GM19438 (cell line): ENCODE results near the gene DUSP22.

Experiments used
- ATAC-seq: cut with Tn5 transposase; IDR thresholded peaks from one replicate; pipeline ENCODE4 v1.9.1; 2021; ENCODE audit warnings: low read depth; ENCODE audit not compliant: unreplicated experiment

Gene DUSP22

DNA sequence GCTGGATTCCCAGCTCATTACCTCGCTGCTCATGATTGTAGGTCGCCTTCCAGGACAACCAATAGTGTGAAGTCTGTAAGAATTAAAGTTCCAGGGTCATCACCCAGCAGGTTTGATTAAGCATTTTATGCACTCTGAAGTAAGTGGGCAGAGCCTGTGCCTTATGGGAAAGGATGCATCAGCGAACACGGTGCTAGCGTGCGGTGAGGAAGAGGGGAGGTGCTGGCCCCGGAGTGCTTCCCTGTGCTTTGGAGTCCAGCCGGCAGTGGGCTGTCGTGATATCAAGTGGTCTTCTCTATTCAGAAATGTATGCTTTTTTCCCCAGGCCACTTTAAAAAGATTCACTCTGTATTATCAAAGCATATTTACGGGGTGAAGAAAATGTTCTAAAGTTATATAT, 16.0 kb downstream of the DUSP22 start:
- no peak for ATAC-seq

DNA sequence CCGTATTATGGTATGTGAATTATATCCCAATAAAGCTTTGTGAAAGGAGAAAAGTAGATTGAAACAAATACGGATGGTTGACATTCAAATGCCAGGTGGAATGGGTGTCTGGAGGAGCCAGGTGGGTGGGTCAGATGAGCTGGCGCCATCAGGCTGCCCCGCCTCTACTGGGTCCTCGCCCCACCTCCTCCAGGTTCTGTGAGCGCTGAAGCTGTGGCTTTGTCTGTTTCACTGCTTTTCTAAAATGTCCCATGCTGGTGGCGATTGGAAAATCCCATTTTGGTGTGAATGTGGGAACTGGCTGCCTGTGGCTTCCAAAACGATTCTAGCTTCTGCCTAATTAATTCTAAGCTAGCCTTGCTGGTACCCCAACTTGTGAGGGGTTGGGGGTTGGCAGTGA, 16.5 kb downstream of the DUSP22 start:
- no peak for ATAC-seq

GRCh38 chr6:309947-310346, 17.7 kb downstream of the DUSP22 start:
- no peak for ATAC-seq

- no peak for ATAC-seq
Observed at GRCh38 chr6:310671-311070, 18.4 kb downstream of the DUSP22 start.

DNA sequence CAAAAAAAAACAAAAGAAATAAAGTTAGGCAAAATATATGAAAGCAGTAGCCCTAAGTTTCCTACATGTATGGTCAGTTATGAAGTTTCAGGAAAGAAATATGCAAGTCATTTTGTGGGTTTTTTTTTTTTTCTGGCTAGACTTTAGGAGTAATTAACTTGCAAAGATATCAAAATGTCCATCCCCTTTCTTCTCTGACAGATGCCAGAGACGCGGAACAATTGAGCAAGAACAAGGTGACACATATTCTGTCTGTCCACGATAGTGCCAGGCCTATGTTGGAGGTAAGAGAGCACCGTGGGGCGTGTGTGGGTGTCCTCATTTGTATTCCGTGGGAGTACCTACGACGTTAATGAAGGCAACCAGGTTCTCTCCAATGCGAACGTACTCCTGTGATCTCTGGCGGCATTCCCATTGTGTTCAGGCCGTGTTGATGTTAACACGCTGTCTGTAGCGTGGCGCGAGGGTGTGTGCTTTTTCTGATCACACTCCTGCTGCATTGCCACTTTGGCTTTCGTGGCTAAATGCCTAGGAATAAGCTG, 19.5 kb downstream of the DUSP22 start:
- ATAC-seq, result no peak

DNA sequence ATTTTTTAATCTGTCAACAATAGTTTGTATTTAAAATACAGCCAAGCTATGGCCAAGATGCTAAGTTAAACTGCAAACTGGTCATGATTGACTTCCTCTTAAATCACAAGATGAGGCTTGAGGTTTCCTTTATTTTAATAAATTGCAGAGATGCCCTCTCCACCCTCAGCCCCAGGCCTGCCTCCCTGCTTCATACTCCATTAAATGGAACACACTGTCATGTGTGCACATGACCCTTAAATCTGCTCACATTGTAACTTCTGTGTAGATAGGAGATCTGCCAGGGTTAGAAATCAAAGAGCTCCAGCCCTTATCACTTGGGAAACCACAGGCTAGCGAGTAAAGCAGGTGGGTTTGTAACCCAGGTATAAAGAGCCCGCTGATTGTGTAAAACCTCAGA, 20.8 kb downstream of the DUSP22 start:
- ATAC-seq, result no peak

GRCh38 chr6:313917-314316, 21.6 kb downstream of the DUSP22 start:
- no peak for ATAC-seq

DNA sequence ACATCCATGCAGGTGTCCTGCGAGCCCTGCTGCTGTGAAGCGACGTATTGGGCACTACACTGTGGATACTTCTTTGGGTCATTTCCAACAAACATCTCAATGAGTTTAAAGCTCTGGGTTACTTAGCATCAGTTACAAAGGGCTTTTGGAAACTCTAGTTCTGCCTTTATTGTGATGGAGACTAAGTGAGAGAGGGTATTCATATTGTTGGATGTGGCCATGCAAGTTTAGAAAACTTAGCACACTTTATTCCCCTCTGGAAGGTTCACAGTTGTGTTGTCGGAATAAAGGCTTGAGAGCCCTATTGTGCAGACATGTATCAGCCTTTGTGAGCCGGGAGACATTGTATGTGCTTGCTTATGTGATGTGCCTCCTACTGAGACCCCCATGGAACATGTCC, 22.1 kb downstream of the DUSP22 start:
- no peak for ATAC-seq

DNA sequence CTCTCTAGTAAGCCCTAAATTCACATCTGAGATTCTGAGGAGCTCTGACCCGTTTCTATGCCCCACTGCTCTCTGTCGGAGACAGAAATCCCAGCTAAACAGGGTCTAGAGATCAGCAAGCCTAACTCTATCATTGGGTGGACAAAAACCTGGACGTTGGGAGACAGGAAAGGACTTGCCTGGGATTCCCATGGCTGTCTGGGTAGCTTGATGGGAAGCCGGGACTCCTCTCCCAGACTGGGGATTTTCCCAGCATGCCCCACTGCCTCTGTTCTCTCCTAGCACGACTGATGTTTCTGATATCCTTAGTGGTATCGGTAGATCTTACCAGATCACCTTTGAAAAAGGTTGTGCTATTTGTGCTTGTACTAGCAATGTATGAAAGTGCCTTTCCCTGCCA, 22.9 kb downstream of the DUSP22 start:
- ATAC-seq, result no peak

DNA sequence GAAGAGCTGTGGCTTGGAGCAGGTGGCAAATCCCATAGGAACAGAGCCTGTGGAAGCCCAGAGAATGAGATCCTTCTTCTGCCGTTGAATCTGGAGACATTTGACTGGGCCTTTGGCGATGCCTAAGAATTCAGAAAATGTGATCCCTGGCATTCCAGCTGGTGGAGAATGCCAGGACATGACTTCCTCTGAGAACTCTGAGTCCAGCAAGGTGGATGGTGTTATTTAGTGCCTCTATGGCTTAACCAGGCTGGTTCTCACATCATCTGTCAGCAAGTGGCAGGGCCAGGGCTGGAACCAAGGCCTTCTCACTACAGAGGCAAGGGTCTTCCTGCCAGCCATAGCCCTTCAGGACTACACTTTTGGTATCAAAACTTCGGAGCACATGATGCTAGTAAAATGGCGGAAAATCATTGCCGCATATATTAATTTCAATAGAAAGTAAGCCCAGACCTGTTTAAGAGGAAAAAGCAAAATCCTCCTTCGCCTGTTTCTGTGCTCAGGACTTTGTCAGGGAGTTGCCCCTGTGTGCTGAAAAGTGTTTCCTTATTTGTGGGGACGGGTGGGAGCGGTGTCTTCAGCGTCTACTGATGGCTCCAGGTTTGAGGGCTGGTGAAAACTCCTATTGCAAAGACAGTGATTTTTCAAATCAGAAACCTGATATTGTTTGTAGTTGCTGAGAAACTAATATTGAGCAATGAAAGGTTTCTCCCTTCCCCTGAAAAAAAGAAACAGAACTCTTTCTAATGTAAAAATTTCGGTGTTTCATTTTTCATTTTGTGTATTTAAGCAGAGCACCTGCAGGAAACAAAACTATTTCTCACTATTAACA, 23.9 kb downstream of the DUSP22 start:
- peak; percentile 30 for ATAC-seq

GRCh38 chr6:316753-317038, 24.4 kb downstream of the DUSP22 start:
- no peak for ATAC-seq

- no peak for ATAC-seq
Observed at GRCh38 chr6:317060-317447, 24.8 kb downstream of the DUSP22 start.

DNA sequence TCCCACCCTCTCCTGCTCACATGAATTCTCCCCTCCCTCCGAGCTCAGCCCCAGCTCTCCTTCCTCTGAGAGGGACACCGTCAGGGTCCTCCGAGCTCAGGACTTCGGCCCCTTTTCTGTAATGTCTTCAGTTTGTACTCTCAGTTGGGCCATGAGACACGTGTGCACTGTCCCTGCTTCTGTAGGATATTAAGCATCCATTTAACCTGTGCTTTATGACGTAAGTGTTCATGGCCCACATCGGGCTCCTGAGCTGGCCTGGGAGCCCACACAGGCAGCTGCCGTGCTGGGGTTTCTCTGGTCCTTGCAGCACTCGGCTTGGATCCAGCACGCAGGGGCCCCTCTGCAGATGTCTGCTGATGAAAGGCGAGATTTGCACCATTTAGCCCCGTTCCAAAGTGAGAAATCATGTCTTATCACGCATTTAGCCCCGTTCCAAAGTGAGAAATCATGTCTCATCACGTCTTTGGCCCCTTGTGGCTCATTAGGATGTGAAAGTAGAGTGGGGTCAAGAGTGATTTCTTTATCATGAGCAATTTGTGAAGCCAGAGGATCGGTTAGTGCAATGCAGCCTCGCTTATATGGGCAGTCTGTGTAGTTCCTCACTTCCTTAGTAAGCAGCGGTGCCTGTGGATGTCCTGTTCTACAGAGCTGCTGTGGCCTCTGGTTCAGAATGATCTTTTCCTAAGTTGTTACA, 25.3 kb downstream of the DUSP22 start:
- no peak for ATAC-seq

DNA sequence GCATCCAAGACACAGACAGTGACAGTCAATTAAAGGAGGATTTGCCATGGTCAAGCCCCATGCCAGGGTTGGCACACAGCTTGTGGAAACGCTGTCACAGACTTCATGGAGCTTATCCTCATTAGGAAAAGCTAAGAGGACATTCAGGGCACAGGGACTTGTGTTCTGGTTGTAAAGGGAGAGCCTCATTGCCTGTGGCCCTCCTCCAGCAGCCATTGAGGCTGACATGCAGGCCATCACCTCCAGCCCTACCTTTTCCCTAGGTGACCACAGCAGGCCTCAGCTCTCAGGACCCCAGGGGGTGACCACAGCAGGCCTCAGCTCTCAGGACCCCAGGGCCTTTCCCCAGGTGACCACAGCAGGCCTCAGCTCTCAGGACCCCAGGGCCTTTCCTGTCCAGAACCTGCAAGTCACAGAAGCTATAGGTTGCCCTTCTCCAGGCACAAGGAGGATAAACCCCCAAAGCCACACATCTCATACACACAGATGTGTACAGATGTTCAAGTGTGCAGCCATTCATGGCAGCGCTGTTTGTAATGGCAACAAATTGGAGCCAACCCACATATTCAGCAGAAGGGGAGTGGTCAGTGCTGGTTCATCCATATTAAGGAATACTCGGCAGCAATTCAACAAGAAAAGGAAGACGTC, 26.1 kb downstream of the DUSP22 start:
- ATAC-seq, result no peak

DNA sequence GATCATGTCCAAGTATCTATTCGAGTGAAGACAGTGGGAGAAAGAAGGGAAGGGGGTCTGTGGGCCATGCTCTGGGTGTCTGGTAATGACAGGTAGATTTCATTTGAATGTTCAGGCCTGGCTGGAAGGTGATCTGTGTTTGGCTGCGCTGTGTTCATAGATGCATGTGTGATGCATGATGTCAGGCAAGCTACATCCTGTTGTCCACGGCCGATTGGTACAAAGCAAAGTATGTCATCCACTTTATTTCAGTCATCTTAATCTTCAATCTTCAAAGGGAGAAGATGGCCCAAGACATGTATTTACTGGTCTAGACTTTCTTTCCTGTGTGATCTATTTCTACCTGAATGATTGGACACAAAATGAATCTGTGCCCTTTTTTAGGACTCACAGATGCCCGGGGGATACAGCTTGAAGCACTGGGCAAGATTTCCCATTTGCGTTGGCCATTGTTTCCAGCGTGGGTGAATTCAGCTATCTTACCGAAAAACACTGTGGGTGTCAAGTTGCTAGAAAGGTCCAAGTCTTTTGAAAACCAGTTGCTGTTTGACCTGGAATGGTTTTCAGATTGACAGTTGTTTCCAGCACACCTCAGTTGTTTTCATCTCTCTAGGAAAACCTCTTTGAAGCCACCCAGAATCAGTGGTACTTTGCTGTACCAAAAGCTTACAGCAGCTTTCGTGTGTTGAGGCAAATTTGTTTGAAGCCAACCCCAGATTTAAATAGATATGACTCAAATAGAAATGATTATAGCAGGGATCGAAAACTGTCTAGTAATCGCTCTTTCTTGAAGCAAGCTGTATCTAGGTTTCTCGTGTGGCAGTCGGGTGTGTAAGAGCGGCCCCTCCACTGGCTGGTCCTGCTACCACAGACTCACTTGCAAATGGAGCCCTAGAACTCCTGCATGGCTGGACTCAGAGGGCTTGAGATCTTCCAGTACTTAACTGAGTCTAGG, 27.2 kb downstream of the DUSP22 start:
- ATAC-seq, result peak; percentile 47

GRCh38 chr6:320351-321157, 28.3 kb downstream of the DUSP22 start:
- no peak for ATAC-seq

GRCh38 chr6:321158-321438, 28.8 kb downstream of the DUSP22 start:
- no peak for ATAC-seq

DNA sequence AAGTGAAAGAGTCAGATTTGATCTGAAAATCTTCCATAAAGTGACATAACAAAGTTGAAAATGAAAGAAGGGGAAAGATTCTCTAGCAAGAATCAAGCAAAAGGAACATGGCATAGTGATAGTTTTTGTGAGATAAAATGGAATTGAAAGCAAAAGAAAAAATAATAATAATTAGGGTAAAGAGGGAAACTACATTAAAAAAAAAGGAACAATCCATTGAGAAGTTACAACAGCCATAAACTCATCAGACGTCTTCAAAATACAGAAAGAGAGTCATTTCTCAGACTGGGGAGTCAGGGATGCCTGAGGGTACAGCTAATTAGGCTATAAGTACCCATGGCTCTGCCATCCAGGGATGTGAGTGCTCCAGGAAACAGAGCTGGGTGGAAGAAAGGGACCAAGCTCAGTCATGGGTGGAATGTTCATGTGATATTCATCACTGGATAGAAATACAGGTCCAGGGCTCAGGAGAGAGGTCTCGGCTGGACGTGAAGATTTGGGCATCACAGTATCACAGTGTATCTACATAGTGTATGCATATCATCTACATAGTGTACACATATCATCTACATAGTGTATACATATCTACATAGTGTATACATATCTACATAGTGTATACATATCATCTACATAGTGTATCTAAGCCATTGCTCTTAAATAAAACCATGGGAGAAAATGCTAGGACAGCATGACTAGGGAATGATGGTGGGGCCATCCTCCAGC, 29.4 kb downstream of the DUSP22 start:
- ATAC-seq, result no peak

GRCh38 chr6:322259-322930, 30.1 kb downstream of the DUSP22 start:
- ATAC-seq, result no peak
